Colonic mucosa (tissue), 4 donors: Measurements from ENCODE around the gene HBS1L. TPM values are rescaled to one million over a fixed set of nuclear protein-coding genes. Genes with fewer than 3 reads are reported as not detected.

Experiments used
- DNase-seq: peaks from one replicate; pipeline ENCODE4 v3.0.0-alpha.2; 2020
- H3K27ac ChIP-seq: fragments of 200-600 bp; one replicate; pipeline ENCODE4 v1.8.0; 2021
- H3K27me3 ChIP-seq: fragments of 200-600 bp; one replicate; pipeline ENCODE4 v1.8.0; 2021
- H3K36me3 ChIP-seq: fragments of 200-600 bp; one replicate; pipeline ENCODE4 v1.8.0; 2021
- H3K4me1 ChIP-seq: fragments of 200-600 bp; one replicate; pipeline ENCODE4 v1.8.0; 2021; ENCODE audit warnings: mild to moderate bottlenecking
- H3K4me3 ChIP-seq: fragments of 200-600 bp; one replicate; pipeline ENCODE4 v1.8.0; 2021
- H3K9ac ChIP-seq, 2 donors: one replicate each; pipeline ENCODE4 v1.7.0; 2013; ENCODE audit warnings: control low read depth in 2 of 2, low read depth in 2 of 2, low read length in 2 of 2
- H3K9me3 ChIP-seq: fragments of 200-600 bp; one replicate; pipeline ENCODE4 v1.8.0; 2021
- CTCF ChIP-seq: fragments of 200-600 bp; IDR thresholded peaks from one replicate; pipeline ENCODE4 v1.8.0; 2022; ENCODE audit warnings: antibody characterized with exemption, mild to moderate bottlenecking
- intact Hi-C: fragments of 100-400 bp; cut with DNase I; formaldehyde crosslinking; loops from one replicate; pipeline ENCODE4 v1.14.1; 2022
- total RNA-seq, 2 donors: library from RNA; stranded (reverse); fragmentation: NEBNext Ultra II Directional in 1 of 2; extraction: Animal tissue kit (Norgen Biotek cat#: 25700) in 1 of 2; gene quantifications; one replicate each; pipeline ENCODE4 v1.2.1, GENCODE V29; 2021
- donor health status: healthy.
- donor health status: DM: no; HTN: no; CAD: no.
- donor health status: DM: no; HTN: no; CAD: no.

Gene HBS1L
- total RNA-seq, 2 donors from 2014 or later = 58.1 to 59.7 TPM

- Histone ChIP-seq H3K9me3 (no peaks in the 10 kb centered on the region), H3K36me3 (no peaks in the 10 kb centered on the region), H3K9ac (no peak overlapping the region), H3K27me3 (no peaks in the 10 kb centered on the region), H3K27ac (no peak overlapping the region), H3K4me3 (no peak overlapping the region), H3K4me1 (no peaks in the 10 kb centered on the region)
- DNase-seq = no peak
- intact Hi-C loops = no loop called here
- TF ChIP-seq CTCF = no peak
These were observed 16.3 kb downstream of the HBS1L start for GRCh38 chr6:135038335-135038734.

- Histone ChIP-seq H3K9me3 (no peaks in the 10 kb centered on the region), H3K9ac (no peak overlapping the region), H3K27ac (no peak overlapping the region), H3K27me3 (no peaks in the 10 kb centered on the region), H3K4me1 (no peaks in the 10 kb centered on the region), H3K36me3 (no peaks in the 10 kb centered on the region), H3K4me3 (no peak overlapping the region)
- intact Hi-C loops = no loop called here
- DNase-seq = no peak
- no peak for TF ChIP-seq CTCF
These were observed 17.1 kb downstream of the HBS1L start for GRCh38 chr6:135037541-135037940.

- DNase-seq = no peak
- no peaks in the 10 kb centered on the region for H3K4me1 ChIP-seq
- no peak overlapping the region for H3K4me3 ChIP-seq
- H3K27me3 ChIP-seq = no peaks in the 10 kb centered on the region
- H3K27ac ChIP-seq = no peak overlapping the region
- no peaks in the 10 kb centered on the region for H3K36me3 ChIP-seq
- no peak for TF ChIP-seq CTCF
- H3K9ac ChIP-seq = no peak overlapping the region
- intact Hi-C loops = no loop called here
- H3K9me3 ChIP-seq = no peaks in the 10 kb centered on the region
These were observed 17.7 kb downstream of the HBS1L start for GRCh38 chr6:135036731-135037420.

- Histone ChIP-seq H3K4me1 (no peaks in the 10 kb centered on the region), H3K9me3 (no peaks in the 10 kb centered on the region), H3K27ac (no peak overlapping the region), H3K27me3 (no peaks in the 10 kb centered on the region), H3K9ac (no peak overlapping the region), H3K36me3 (no peaks in the 10 kb centered on the region), H3K4me3 (no peak overlapping the region)
- intact Hi-C loops = no loop called here
- no peak for TF ChIP-seq CTCF
- no peak for DNase-seq
These were observed 21.4 kb downstream of the HBS1L start for GRCh38 chr6:135033238-135033637.

- H3K27me3 ChIP-seq = no peaks in the 10 kb centered on the region
- no peak overlapping the region for H3K27ac ChIP-seq
- no peaks in the 10 kb centered on the region for H3K4me1 ChIP-seq
- no peak overlapping the region for H3K4me3 ChIP-seq
- TF ChIP-seq CTCF = no peak
- H3K9me3 ChIP-seq = no peaks in the 10 kb centered on the region
- H3K9ac ChIP-seq = no peak overlapping the region
- DNase-seq = no peak
- intact Hi-C loops = no loop called here
- H3K36me3 ChIP-seq = no peaks in the 10 kb centered on the region
These were observed 24.0 kb downstream of the HBS1L start for GRCh38 chr6:135030532-135031178.
